Mesenchymal stem cell (in vitro differentiated cells and primary cell): Measurements from ENCODE around the gene BBS10.

Source experiments
- DNase-seq: peaks from one replicate; pipeline ENCODE4 v3.0.0-alpha.2; 2013
- H2AFZ ChIP-seq: one replicate; pipeline ENCODE4 v1.6.1; 2013; ENCODE audit warnings: low read depth, mild to moderate bottlenecking, control low read depth, inconsistent platforms, low read length, moderate library complexity
- H2AK5ac ChIP-seq: 2 replicates; pipeline ENCODE4 v1.6.1; 2013; ENCODE audit warnings: low read length, moderate library complexity, mild to moderate bottlenecking, inconsistent platforms; ENCODE audit not compliant: severe bottlenecking
- H2BK120ac ChIP-seq: one replicate; pipeline ENCODE4 v1.6.1; 2013; ENCODE audit warnings: low read depth, mild to moderate bottlenecking, inconsistent platforms, low read length, moderate library complexity
- H2BK12ac ChIP-seq, 2 experiments: one replicate each; pipeline ENCODE4 v1.6.1; 2013; ENCODE audit warnings: inconsistent platforms in 2 of 2, low read length in 2 of 2, mild to moderate bottlenecking in 2 of 2, moderate library complexity in 2 of 2, control low read depth in 1 of 2
- H2BK15ac ChIP-seq: one replicate; pipeline ENCODE4 v1.6.1; 2013; ENCODE audit warnings: mild to moderate bottlenecking, low read depth, inconsistent platforms; ENCODE audit not compliant: poor library complexity, severe bottlenecking
- H2BK5ac ChIP-seq: 2 replicates; pipeline ENCODE4 v1.6.1; 2013; ENCODE audit warnings: low read depth, mild to moderate bottlenecking, low read length, control low read depth, inconsistent platforms; ENCODE audit not compliant: poor library complexity, severe bottlenecking
- H3K14ac ChIP-seq, 2 experiments: one replicate each; pipeline ENCODE4 v1.6.1; 2013; ENCODE audit warnings: inconsistent platforms in 2 of 2, low read length in 2 of 2, control low read depth in 1 of 2, mild to moderate bottlenecking in 1 of 2, moderate library complexity in 1 of 2
- H3K18ac ChIP-seq, 2 experiments: one replicate each; pipeline ENCODE4 v1.6.1; 2013; ENCODE audit warnings: inconsistent platforms in 2 of 2, low read length in 2 of 2, control low read depth in 1 of 2, low read depth in 1 of 2, mild to moderate bottlenecking in 1 of 2
- H3K23ac ChIP-seq, 2 experiments: one replicate each; pipeline ENCODE4 v1.6.1; 2013; ENCODE audit warnings: inconsistent platforms in 2 of 2, low read length in 2 of 2, mild to moderate bottlenecking in 2 of 2, moderate library complexity in 2 of 2, control low read depth in 1 of 2
- H3K27ac ChIP-seq: 2 replicates; pipeline ENCODE4 v1.5.1; 2013; ENCODE audit warnings: mild to moderate bottlenecking, moderate library complexity, low read length, control low read depth, inconsistent platforms; ENCODE audit not compliant: poor library complexity, severe bottlenecking
- H3K27me3 ChIP-seq, 2 experiments: 2 replicates each; pipeline versions ENCODE4 v1.6.1 to v1.7.0; 2013; ENCODE audit warnings: low read length in 2 of 2, mild to moderate bottlenecking in 2 of 2, moderate library complexity in 2 of 2, control low read depth in 1 of 2, inconsistent platforms in 1 of 2; ENCODE audit not compliant: control insufficient read depth in 1 of 2, insufficient read depth in 1 of 2
- H3K36me3 ChIP-seq, 2 experiments: 2 replicates each; pipeline versions ENCODE4 v1.6.1 to v1.7.0; 2013; ENCODE audit warnings: low read length in 2 of 2, control low read depth in 1 of 2, inconsistent platforms in 1 of 2, low read depth in 1 of 2, mild to moderate bottlenecking in 1 of 2; ENCODE audit not compliant: insufficient read depth in 2 of 2, control insufficient read depth in 1 of 2
- H3K4ac ChIP-seq, 2 experiments: one replicate each; pipeline ENCODE4 v1.6.1; 2013; ENCODE audit warnings: inconsistent platforms in 2 of 2, low read length in 2 of 2, mild to moderate bottlenecking in 2 of 2, moderate library complexity in 2 of 2, control low read depth in 1 of 2, low read depth in 1 of 2
- H3K4me1 ChIP-seq: 2 replicates; pipeline ENCODE4 v1.6.1; 2013; ENCODE audit warnings: low read depth, low read length, control low read depth; ENCODE audit not compliant: control insufficient read depth, insufficient read depth
- H3K4me2 ChIP-seq: 2 replicates; pipeline ENCODE4 v1.6.1; 2013; ENCODE audit warnings: low read length, mild to moderate bottlenecking, inconsistent platforms; ENCODE audit not compliant: poor library complexity, severe bottlenecking
- H3K4me3 ChIP-seq, 2 experiments: 2 replicates each; pipeline versions ENCODE4 v1.5.1 to v1.7.0; 2013; ENCODE audit warnings: low read length in 2 of 2, mild to moderate bottlenecking in 2 of 2, control low read depth in 1 of 2, low read depth in 1 of 2; ENCODE audit not compliant: insufficient read depth in 1 of 2
- H3K79me1 ChIP-seq: replicated peaks from 2 replicates; pipeline ENCODE4 v1.6.1; 2013; ENCODE audit warnings: mild to moderate bottlenecking, control low read depth, low read length, inconsistent platforms; ENCODE audit not compliant: poor library complexity, severe bottlenecking
- H3K9ac ChIP-seq: 2 replicates; pipeline ENCODE4 v1.7.0; 2013; ENCODE audit warnings: mild to moderate bottlenecking, low read length, moderate library complexity
- H3K9me3 ChIP-seq: 2 replicates; pipeline ENCODE4 v1.7.0; 2013; ENCODE audit warnings: mild to moderate bottlenecking, low read length; ENCODE audit not compliant: control insufficient read depth
- H4K8ac ChIP-seq: one replicate; pipeline ENCODE4 v1.6.1; 2013; ENCODE audit warnings: inconsistent platforms, mild to moderate bottlenecking, low read length, moderate library complexity
- H4K91ac ChIP-seq: one replicate; pipeline ENCODE4 v1.6.1; 2013; ENCODE audit warnings: mild to moderate bottlenecking, low read length, inconsistent platforms
- WGBS: methylation state at CpG from one replicate; pipeline ENCODE4 v1.1.7; 2013; ENCODE audit warnings: mixed read lengths; 5-methylcytosine and 5-hydroxymethylcytosine counted together

The BBS10 gene

DNA sequence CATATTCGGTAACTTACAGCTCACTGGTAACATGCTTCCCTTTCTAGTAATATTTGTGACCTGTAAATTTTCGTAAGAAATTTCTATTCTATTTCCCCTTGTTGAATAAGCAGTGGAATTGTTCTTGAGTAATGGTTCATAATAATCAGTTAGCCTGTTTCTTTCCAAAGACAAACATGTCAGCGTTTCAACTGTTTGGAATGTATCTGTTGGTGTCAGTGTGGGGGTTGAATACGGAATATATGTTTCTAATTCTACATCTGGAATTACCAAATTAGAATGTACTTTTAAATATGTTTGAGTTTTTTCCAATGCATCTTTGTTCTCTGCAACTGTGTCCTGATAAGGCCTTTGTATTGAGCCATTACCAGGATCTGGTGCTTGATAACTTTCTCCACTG is 2.0 kb downstream of the BBS10 start:
- H2BK15ac ChIP-seq, result no peak overlapping the region
- peaks cover 0 to 6% of the 10 kb centered on the region in 2 experiments for H3K36me3 ChIP-seq
- no peak overlapping the region for H3K27ac ChIP-seq
- no peak overlapping the region for H4K91ac ChIP-seq
- no peak overlapping the region for H3K23ac ChIP-seq
- peak overlapping the region in 1 of 2 experiments; percentile 87 for H3K4me3 ChIP-seq
- no peak overlapping the region for H2BK120ac ChIP-seq
- H3K9ac ChIP-seq, result peak overlapping the region; percentile 91
- no peak overlapping the region for H3K4ac ChIP-seq
- H3K4me2 ChIP-seq, result no peak overlapping the region
- no peak overlapping the region for H2BK12ac ChIP-seq
- WGBS, result 80% methylated on average over 1 of the region's 4 CpGs
- no peak overlapping the region for H3K18ac ChIP-seq
- no peak overlapping the region for H2AK5ac ChIP-seq
- H2BK5ac ChIP-seq, result no peak overlapping the region
- H2AFZ ChIP-seq, result no peak overlapping the region
- H3K14ac ChIP-seq, result no peak overlapping the region
- H4K8ac ChIP-seq, result no peak overlapping the region
- peak; percentile 24 for DNase-seq
- H3K79me1 ChIP-seq, result peaks cover 7% of the 10 kb centered on the region
- H3K4me1 ChIP-seq, result peaks cover 1% of the 10 kb centered on the region
- no peaks in the 10 kb centered on the region for H3K27me3 ChIP-seq
- no peaks in the 10 kb centered on the region for H3K9me3 ChIP-seq

DNA sequence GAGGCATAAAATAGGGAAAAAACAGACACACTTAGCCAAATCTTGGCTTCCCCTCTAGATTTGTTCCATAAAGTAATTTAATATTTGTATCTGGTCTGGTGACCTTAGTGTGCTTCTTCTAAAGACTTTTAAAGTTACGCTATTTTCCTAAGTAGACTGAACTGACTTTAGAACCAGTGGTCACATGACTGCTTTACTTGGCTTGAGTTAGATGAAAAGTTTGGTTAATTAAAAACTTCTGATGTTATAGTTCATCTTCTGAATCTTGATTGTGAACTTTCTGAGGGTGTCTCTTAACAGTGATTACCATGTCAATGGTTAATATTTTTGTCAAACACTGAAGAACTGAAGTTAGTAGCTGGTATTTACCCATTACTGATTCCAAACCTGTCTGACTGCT is 2.6 kb downstream of the BBS10 start:
- Histone ChIP-seq H3K4ac (no peak overlapping the region), H2AFZ (no peak overlapping the region), H4K8ac (no peak overlapping the region), H3K27ac (no peak overlapping the region), H2BK120ac (no peak overlapping the region), H4K91ac (no peak overlapping the region), H2AK5ac (no peak overlapping the region), H3K4me3 (no peak overlapping the region), H3K9ac (peak overlapping the region; percentile 91), H3K14ac (no peak overlapping the region), H2BK15ac (no peak overlapping the region), H2BK5ac (no peak overlapping the region), H3K79me1 (peaks cover 7% of the 10 kb centered on the region), H3K36me3 (no peaks in the 10 kb centered on the region), H3K18ac (no peak overlapping the region), H3K9me3 (no peaks in the 10 kb centered on the region), H3K4me2 (no peak overlapping the region), H3K23ac (no peak overlapping the region), H2BK12ac (no peak overlapping the region), H3K4me1 (peaks cover 1% of the 10 kb centered on the region), H3K27me3 (no peaks in the 10 kb centered on the region)
- no peak for DNase-seq
- WGBS, result 100% methylated on average over 1 of the region's 1 CpG

DNA sequence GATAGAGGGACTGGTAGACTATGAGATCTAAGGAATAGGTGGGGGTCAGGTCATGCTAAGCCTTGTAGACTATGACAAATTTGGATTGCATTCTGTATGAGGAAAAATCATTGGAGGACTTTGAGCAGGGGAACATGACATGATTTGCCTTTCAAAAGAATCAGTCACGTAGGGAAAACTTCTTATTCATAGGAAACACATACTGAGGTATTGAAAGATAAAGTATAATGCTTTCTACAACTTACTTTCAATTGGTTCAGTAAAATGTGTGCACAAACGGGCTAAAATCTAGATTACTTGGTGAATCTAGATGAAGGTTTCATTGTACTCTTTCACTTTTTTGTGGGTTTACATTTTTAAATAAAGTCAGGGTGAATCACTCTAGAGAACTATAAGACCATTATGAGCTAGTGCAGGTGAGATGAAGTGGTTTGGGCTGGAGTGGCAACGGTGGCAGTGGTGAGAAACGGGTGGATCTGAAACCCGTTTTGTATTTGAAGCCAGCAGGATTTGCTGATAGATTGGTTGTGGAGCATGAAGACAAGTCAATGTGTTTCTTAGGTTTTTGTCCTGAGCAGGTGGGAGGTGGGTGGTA is 6.7 kb downstream of the BBS10 start:
- no peak overlapping the region for H4K8ac ChIP-seq
- H3K27me3 ChIP-seq, result no peaks in the 10 kb centered on the region
- no peak overlapping the region for H3K4me3 ChIP-seq
- no peak overlapping the region for H4K91ac ChIP-seq
- no peaks in the 10 kb centered on the region for H3K9me3 ChIP-seq
- no peak for DNase-seq
- H3K36me3 ChIP-seq, result no peaks in the 10 kb centered on the region
- no peak overlapping the region for H3K4me2 ChIP-seq
- no peak overlapping the region for H2BK15ac ChIP-seq
- peaks cover 1% of the 10 kb centered on the region for H3K4me1 ChIP-seq
- no peak overlapping the region for H2BK5ac ChIP-seq
- no peak overlapping the region for H2AFZ ChIP-seq
- H3K79me1 ChIP-seq, result peaks cover 5% of the 10 kb centered on the region
- WGBS, result 99% methylated on average over 4 of the region's 5 CpGs
- no peak overlapping the region for H3K23ac ChIP-seq
- H2AK5ac ChIP-seq, result peak overlapping the region; percentile 9
- H3K27ac ChIP-seq, result no peak overlapping the region
- no peak overlapping the region for H2BK12ac ChIP-seq
- H2BK120ac ChIP-seq, result no peak overlapping the region
- no peak overlapping the region for H3K4ac ChIP-seq
- no peak overlapping the region for H3K18ac ChIP-seq
- no peak overlapping the region for H3K9ac ChIP-seq
- no peak overlapping the region for H3K14ac ChIP-seq

DNA sequence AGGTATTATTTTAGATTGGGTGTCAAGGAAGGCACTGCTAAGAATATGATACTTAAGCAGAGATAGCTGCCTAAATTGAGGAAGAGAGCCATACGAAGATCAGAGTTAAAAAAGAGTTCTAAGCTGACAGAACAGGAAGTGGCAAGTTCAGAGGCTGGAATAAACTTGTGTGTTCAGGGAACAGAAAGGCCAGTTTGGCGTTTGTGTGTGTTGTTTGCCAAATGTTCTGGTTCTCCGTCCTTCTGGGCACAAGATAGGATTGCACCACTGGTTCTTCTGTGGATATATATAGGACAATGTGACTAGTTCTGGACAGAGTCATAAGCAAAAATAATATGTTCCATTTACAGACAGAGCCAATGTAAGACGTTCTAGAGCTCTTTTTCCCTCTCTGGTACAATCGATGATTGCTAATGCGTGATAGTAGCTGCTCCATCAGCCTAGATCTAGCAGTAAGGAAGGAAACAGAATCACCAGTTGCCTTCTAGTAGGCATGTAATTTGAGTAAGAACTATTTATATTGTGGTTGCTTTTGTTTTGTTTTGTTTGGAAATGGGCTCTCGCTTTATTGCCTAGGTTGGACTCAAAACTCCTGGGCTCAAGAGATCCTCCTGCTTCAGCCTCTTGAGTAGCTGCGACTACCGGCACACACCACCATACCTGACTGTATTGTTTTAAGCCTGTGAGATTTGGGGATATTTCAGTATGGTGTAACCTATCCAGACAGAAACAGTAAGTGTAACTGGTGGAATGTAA is 7.4 kb downstream of the BBS10 start:
- H2BK5ac ChIP-seq, result no peak overlapping the region
- no peak overlapping the region for H3K4ac ChIP-seq
- no peak overlapping the region for H2BK12ac ChIP-seq
- H3K9ac ChIP-seq, result no peak overlapping the region
- H3K14ac ChIP-seq, result no peak overlapping the region
- no peak overlapping the region for H2BK15ac ChIP-seq
- peaks cover 5% of the 10 kb centered on the region for H3K79me1 ChIP-seq
- no peak overlapping the region for H3K23ac ChIP-seq
- no peak overlapping the region for H3K4me3 ChIP-seq
- no peak overlapping the region for H4K91ac ChIP-seq
- H3K27me3 ChIP-seq, result no peaks in the 10 kb centered on the region
- no peak overlapping the region for H3K4me2 ChIP-seq
- no peaks in the 10 kb centered on the region for H3K9me3 ChIP-seq
- 90% methylated on average over 7 of the region's 9 CpGs for WGBS
- no peak overlapping the region for H2BK120ac ChIP-seq
- no peak overlapping the region for H2AK5ac ChIP-seq
- no peak overlapping the region for H3K27ac ChIP-seq
- DNase-seq, result peak; percentile 23
- H3K18ac ChIP-seq, result peak overlapping the region in 1 of 2 experiments; percentile 6
- no peak overlapping the region for H4K8ac ChIP-seq
- peaks cover 1% of the 10 kb centered on the region for H3K4me1 ChIP-seq
- no peaks in the 10 kb centered on the region for H3K36me3 ChIP-seq
- no peak overlapping the region for H2AFZ ChIP-seq
